Stimulated activated naive CD4-positive, alpha-beta T cell (primary cell): Measurements from ENCODE around the gene ACTN4.
A peak's percentile ranks its signal among the peaks of the same experiment; 100 is the strongest.
"Not testable (repeated sequence)": the region's sequence is repeated elsewhere in the genome, so short reads cannot be mapped to it uniquely, and the experiment has no call there.

ENCODE experiments used
- DNase-seq, 6 experiments: peaks; one replicate each; lab custom pipeline; 2025; lab: John Stamatoyannopoulos, UW

Gene ACTN4

GRCh38 chr19:38766276-38767047, 119.0 kb downstream of the ACTN4 start:
- no peak for DNase-seq

- DNase-seq = peak; percentile 66 to 87 (median 78)
Measured at GRCh38 chr19:38769635-38770211, 122.3 kb downstream of the ACTN4 start.

DNA sequence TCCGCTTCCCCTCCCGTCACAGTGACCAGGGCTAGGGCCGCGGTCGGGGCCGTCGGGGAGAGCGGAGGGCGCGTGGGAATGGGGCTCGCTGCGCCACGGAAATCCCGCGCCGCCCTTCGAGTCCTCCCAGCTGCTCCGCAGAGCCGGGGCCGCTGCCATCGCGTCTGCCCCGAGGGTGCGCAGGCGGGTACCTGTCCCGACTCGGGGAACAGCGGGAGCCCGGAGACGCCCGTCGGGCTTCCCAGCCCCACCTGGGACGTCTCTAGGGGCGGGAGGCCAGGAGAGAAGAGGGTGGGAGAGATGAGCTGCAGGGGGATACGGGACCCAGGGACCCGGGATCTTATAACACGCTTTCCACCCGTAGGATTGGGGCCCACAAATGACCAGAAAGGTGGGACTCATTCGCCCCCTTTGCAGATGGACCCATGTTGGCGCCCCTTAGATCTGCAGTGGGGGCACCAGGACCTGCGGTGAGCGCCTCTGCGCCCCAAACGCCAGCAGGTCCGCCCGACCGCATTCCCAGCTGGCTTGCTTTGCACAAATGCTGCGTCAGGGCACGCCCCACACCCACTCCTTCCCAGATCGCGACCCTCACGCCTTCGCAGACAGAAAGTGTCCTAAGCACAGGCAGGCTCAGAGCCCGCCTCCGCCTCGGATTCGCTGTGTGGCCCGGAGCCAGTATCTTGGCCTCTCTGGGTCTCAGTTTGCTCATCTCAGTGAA, 122.9 kb downstream of the ACTN4 start:
- DNase-seq = peak in 2 of 6 experiments; percentile 14 to 41

GRCh38 chr19:38770949-38771275, 123.5 kb downstream of the ACTN4 start:
- not testable (repeated sequence) for DNase-seq

DNA sequence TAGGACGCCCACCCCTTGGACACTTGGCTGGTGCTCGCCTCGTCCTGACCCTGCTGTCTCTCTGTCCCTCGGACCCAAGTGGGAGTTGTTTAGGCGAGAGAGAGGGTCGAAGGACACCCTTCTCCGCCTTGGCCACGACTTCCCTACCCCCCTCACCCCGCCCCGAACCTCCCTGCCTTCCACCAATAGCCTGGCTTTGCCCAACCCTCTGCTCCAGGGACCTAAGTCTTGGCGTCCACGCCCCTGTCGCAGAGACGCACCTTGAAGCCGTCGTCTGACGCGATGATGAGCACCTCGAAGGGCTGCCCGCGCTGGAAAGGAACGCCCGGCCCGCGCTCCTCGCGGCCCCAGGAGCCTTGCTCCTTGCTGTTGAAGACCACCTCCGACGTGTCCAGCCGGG, 124.1 kb downstream of the ACTN4 start:
- DNase-seq = not testable (repeated sequence)

DNA sequence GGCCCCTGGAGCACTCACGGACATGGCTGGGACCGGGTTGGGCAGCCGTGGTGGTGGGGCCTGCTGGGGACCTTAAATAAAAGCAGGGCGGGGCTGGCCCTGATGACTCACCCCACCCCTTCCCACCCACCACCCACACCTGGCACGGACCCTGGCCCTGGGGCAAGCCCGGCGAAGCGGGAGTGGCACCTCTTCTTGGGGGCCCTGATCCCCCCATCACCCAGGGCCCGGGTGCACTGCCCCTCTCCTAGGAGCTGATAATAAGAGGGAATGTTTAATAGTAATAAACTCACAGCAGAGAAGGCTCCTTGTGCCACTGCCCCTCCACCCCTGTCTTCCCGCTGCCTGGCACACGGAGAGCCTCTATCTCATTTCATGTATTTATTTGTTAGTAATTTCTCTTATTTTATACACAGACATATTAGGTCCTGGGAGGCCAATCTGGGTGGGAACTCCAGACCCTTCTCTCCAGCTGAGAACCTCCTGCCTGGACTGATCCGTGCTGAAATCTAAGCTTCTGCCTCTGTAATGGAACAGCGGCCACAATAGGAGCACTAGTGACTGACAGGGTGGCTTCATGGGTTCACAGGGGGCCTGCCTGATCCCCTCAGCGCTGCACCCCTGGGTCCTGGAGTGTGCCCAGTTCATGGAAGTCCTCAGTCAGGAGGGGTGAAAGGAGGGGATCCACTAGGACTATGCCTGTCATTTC, 126.2 kb downstream of the ACTN4 start, which contains the start of gene LGALS7:
LGALS7 (minus strand) TSS at position 49 of the 709 bp plus-strand sequence; CDS start at position 24, 25 bp downstream.
- DNase-seq = no peak

GRCh38 chr19:38774181-38774950, 126.9 kb downstream of the ACTN4 start:
- no peak for DNase-seq

DNA sequence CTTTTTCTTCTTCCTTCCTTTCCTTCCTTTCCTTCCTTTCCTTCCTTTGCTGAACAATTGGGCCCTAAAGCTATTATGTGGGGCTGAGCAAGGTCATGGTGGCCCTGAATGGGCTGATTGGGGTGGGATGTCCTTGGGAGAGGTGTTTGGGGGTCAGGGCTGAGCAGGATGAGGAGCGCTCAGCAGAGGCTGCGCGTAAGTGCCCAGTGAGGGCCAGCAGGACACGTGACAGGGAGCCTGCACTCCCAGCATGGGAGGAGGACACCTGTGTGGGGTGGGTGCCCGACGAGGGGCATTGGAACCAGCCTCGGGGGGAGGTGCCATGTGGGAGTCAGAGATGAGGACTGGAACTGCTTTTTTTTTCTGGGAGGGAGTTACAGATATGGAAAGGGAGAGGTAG, 131.3 kb downstream of the ACTN4 start:
- DNase-seq = no peak

- no peak for DNase-seq
Measured at GRCh38 chr19:38780443-38780842, 133.0 kb downstream of the ACTN4 start.

- no peak for DNase-seq
Measured at GRCh38 chr19:38781058-38781457, 133.6 kb downstream of the ACTN4 start.
